GM21619 (cell line): ENCODE measurements around the gene EI24.

Experiments
- ATAC-seq: cut with Tn5 transposase; IDR thresholded peaks from one replicate; pipeline ENCODE4 v1.9.1; 2021; ENCODE audit not compliant: unreplicated experiment

The EI24 gene

DNA sequence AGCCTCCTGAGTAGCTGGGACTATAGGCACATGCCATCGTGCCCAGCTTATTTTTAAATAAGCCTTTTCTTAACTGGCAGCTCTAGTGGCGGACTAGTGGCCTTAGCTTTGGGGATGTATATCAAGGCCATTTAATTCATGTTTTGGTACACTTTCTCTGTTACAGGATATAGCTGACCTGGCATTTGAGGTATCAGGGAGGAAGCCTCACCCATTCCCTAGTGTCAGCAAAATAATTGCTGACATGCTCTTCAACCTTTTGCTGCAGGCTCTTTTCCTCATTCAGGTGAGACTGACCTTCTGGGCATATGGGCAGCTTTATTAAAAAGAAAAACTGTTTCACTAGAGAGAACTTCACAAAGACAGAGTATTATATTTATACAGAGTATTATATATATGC is 9.5 kb downstream of the EI24 start:
- ATAC-seq, result no peak

DNA sequence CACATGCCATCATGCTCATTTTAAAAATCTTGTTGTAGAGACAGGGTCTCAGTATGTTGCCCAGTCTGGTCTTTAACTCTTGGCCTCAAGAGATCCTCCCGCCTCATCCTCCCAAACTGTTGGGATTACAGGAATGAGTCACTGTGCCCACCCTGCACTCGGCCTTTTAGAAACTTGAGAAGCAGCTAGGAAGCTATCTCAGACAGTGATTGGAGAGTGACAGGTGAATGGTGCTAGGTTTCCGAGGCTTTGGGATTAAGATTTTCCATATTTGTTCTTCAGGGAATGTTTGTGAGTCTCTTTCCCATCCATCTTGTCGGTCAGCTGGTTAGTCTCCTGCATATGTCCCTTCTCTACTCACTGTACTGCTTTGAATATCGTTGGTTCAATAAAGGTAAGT is 10.5 kb downstream of the EI24 start:
- no peak for ATAC-seq

DNA sequence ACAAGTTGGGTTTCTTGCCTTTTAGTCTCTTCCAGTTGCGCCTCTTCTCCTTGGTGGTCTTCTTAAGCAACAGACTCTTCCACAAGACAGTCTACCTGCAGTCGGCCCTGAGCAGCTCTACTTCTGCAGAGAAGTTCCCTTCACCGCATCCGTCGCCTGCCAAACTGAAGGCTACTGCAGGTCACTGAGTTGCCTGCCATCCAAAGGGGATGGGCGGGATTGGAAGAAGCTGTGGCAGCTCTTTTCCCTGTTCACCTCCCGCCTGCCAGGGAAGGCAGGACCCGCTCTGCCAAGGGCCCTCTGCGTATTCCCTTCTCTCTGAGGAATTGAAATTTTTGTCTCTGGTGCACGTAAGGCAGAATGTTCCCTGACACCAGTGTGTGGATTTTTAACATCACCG is 14.2 kb downstream of the EI24 start:
- no peak for ATAC-seq

DNA sequence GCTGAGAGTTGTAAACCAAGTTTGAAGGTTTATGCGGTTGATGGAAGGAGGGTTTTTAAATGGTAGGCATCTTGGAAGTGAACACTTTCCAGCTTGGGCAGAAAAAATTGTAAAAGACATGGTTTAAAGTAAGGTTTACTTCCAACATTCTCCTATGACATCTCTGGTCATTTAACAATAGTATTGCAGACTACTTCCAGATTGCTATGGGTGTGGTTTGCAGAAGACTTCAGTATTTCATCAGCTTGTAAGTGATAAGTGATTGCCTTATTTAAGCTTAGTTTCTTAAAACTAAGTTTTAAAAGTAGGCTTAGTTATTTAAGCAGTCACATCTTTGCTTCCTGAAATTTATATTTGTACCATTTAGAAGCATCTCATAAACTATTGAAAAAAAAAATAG is 16.2 kb downstream of the EI24 start:
- ATAC-seq, result no peak

DNA sequence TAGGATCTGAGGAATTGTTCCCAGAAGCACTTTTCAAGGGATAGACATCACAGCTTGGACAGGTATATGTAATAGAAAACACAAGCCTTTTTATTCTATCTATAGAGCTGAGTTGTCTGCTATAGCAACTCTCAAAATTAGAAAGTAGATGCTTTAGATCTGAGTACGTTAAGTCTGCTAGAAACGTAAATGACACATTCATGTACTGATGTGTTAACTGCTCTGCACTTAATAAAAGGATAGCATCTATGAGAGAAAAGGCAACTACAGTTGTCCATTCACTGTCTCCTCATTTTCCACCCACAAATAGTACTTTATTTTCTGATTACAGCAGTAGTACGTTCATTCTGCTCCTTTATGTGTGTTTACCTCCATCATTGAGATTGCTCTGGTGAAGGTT is 17.3 kb downstream of the EI24 start:
- no peak for ATAC-seq

DNA sequence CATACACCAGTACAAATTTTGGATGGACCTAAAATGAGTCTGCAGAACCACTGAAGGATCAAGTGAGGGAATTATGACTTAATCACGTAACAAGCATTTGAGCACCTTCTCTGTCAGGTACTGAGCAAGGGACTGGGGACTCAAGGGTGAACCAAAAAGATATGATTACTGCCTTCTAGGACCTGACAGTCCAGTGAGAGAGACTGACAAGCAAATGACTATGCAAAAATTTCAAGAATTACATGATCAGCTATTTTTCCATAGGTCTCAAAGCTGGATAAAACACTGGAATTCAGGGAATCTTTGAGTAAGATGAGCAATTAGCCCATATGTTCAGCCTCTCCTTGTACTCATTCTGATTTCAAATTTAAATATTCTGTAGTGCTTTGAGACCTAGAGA is 18.2 kb downstream of the EI24 start:
- no peak for ATAC-seq

DNA sequence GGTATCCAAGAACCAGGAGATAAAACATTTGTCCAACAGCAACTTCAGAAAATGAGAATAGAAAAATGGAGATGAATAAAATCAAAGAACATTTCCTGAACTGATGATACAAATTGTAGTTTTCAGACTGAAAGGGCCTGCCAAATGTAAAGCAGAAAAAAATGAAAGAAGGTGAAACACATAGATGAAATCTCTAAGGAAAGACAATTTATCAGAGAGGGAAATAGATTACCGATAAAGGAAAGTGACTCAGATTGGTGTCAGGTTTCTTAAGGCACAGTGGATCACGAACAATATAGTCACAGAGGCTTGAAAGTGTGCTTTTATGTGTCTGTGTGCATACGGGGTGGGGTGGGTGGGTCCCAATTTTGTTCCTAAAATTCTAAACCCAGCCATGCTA is 19.2 kb downstream of the EI24 start:
- ATAC-seq, result no peak

DNA sequence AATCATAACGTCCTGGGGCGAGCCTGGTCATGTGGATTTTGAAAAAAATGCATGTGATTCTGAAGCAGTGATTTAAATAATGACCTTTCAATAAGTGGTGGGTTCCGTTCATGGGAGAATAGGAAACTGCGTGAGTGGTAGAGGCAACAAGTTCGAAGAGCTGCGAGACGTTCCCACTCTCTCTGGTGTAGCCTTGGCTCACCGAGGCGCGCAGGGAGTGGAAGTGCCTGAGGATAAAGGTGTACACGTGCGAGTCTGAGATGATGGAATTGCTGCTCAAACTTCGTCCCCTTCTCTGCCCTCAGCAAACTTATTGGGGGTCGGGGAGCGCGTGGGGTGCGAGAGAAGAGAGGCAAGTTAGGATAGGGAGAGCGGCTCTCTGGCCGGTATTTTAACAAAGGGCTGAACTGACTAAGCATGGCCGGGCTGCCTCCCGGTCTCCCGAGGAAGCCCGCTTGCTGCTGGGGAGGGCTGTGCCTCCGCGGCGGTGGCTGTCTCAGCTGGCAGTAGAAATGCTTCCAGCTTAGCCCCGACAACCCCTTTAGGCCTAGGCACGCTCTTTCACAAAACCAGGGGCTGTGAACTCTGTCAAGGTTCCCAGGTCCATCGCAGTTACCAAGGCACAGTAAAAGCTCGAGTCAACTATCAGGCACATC is 22.5 kb downstream of the EI24 start:
- peak; percentile 18 for ATAC-seq

DNA sequence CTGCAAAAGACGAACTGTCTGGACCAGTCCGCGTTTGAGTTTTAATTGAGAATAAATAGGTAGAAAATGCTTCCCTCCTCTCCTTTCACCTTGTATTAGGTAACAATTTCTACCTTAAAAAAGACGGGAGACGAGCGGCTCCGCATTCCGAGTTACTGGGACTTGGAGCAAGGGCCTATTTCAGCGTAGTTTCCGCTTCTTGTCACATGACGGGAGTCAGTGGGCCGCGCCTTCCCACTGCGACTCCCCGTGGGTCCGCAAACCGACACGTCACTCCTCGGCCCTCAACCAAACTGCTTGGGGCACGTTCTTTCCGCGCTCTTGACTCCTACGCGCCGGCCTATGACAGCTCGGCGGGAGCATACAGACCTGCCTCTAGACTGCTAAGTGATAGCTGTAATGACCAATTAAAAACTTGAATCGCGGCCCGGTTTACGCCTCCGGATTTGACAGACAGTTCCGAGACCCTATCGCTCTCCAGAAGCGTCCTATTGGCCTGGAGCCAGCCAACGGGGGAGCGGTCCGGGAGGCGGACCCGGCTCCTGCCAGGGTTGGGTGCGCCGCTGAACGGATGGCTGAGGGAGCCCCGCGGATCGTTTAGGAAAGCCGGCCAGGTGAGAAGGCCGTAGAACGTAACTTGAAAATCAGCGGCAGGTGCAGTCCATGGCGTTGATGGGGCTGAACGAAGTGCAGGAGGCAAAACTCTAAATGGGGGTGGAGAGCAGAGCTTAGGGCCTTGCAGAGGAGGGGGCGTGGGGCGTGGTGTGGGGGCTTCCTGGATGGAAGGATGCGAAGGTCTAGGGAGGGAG is 23.2 kb downstream of the EI24 start, which contains the start of gene STT3A:
TSS of gene STT3A (plus strand) at position 548 of the 809 bp plus-strand sequence. CDS start 3,064 bp downstream, outside the sequence.
- peak; percentile 98 for ATAC-seq

DNA sequence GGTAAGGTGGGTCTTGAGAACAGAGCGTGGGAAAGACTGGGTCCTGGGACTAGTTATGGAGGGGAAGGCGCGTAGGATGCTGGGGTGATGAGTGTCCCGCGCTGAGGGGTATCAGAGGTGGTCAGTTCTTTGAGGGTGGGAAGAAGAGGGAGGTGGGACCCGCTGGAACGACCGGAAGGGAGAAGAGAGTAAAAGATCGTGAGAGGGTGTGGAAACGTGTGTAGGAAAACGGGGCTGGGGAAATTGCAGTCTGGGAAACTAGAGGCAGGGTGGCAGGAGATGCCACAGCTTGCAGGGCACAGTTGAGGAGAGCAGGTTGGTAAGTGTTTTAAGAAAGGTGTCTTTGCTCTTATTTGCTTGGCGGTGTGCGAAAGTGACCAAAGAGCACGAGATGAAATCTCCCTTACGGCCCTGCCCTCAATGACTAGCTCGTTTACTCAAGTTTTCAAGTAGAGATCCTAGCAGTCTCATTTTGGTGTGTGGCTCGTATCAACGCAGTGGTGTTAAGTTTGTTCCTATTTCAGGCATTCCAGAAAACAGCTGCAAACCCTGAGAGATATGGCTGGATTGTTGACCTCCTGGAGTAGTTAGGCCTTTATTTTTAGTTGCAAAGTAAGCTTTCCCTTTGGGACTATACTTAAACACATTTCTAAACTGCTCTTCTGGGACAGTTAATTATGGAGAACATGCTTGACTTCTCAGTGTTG is 24.0 kb downstream of the EI24 start:
- no peak for ATAC-seq

DNA sequence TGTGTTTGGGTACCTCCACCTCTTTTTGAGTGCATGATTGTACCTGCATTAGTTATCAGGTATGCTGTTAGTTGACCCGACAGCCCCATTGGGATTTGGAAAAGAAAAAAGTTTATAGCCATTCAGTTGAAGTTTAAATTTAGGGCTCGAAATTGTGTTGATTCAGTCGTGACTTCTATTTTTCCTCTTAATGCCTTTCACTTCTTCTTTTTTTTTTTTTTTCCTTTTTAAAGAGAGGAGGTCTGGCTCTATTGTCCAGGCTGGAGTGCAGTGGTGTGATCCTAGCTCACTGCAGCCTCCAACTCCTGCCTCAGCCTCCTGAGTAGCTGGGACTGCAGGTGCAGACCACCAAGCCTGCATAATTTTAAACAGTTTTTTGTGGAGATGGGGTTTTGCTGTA is 25.7 kb downstream of the EI24 start:
- no peak for ATAC-seq

DNA sequence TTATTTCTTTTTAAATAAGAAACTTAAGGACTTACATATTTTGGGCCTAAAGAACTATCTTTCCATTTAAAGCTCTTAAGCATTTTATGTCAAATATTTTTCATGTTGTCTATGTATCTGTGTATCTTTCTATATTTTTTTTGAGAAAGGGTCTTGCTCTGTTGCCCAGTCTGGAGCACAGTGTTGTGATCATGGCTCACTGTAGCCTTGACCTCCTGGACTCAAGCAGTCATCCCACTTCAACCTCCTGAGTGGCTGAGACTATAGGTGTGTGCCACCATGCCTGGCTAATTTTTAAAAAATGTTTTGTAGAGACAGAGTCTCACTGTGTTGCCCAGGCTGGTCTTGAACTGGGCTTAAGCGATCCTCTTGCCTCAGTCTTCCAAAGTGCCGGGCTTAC is 31.4 kb downstream of the EI24 start:
- no peak for ATAC-seq

DNA sequence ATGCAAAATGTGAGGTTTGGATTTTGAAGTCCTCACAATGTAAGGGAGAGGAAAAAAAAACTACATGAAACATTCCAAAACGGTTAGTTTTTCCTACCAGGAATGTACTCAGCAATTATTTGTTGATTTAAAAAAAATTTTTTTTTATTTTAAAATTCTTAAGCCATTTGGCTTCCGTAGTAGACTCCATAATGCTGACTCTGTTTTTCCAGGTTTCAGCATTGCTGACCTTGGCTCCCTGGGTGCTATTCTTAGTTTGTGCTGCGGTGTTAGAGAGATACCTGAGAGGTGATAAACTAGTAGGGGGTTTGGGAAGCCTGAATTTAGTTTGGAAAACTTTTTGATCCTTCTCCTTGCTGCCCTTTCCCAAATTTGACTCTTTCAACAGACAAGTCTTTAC is 33.9 kb downstream of the EI24 start:
- ATAC-seq, result no peak

DNA sequence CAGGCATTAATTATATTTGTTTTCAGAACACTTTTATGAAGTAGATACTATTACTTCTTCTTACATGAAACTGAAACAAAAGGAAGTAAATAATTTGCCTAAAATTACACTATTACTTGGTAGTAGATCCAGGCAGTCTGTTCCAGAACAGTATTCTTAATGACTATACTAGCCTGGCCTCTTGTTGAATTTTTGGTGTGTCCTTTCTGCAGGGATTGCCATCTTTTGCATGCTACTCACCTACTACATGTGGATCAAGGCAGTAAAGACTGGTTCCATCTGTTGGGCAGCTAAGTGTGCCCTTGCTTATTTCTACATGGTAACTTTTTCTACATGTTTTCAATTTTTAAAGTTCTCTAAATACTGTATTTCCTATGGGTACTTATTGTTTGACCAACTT is 36.1 kb downstream of the EI24 start:
- ATAC-seq, result no peak

DNA sequence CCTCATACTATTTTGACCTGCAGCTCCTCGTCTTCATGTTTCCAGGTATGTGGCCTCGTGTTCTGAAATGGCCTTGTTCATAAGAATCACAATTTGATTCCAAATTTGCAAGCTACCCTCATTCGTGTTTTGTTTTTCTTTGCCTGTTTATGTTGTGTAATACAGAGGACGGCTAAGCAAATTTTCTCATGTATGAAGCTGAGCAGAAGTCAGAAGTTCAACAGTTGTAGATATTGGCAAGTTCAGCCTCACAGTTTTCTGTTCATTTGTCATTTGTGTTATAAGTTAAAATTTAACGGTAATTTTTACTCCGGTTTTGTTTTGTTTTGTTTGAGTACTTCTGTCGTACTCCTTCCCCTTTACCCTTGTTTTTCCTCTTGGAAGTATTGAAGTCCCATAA is 40.3 kb downstream of the EI24 start:
- ATAC-seq, result no peak

DNA sequence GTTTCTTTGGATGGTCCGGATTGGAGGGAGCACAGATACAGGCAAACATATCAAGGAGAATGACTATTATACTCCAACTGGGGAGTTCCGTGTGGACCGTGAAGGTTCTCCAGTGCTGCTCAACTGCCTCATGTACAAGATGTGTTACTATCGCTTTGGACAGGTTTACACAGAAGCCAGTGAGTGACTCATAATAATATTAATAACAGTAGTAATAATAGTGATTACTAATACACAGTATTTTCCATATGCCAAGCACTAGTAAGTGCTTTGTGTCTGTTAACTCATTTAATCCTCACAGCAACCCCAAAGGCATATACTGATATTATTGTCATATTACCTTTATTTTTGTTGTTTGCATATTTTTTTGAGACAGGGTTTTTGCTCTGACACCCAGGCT is 49.1 kb downstream of the EI24 start:
- no peak for ATAC-seq

DNA sequence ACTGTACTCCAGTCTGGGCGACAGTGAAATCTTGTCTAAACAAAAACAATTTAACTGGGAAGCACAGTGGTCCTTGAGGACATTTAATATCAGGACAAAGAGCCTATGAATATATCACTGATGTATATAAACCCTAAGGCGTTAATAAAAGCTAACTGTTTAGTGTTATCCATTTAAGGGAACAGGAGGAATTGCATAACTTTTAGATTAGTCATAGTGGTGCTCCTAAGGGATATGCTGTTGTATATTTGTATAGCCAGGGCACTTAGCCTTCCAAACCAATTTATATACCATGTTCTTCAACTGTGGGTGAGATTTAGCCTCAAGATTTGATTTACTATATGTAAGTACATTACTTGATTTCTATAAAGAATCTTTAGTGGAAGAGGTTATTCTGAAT is 52.7 kb downstream of the EI24 start:
- ATAC-seq, result no peak

DNA sequence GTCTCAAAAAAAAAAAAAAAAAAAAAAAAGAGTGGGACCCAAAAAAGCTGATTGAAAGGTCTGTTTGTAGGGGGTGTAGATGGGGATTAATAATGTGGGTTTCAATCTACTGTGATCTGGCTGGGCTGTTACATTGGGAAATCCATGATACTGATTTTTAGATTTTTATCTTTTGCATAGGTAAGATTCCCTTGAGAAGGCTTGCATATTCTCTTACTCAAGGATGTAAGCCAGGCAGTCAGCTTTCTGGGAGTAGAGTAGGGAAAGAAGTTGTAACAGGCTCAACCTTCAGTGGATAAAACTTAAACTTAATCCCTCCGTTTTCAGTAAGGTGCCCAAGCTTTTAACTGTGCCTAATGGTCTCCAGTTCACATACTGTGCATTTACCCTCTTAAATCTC is 53.8 kb downstream of the EI24 start:
- ATAC-seq, result no peak

DNA sequence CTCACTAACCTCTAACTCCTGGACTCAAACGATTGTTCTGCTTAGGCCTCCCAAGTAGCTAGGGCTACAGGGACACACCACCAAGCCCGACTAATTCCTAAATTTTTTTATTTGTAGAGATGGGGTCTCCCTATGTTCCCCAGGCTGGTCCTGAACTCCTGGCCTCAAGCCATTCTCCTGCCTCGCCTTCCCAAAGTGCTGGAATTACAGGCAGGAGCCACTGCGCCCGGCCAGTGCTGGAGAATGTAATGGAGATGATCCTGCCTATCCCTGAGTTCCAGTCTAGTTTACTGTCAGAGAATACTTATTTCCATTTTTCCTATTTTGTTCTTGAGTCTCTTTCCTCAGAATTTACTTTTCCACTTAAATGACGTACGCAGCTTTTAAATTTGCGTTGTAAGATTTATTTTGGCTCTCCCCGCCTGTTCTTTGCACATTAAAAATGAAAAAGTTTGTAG is 55.5 kb downstream of the EI24 start, which contains the start of gene CHEK1:
TSS of gene CHEK1 (plus strand) at position 408 of the 458 bp plus-strand sequence. CDS start 1,606 bp downstream, outside the sequence.
- no peak for ATAC-seq

DNA sequence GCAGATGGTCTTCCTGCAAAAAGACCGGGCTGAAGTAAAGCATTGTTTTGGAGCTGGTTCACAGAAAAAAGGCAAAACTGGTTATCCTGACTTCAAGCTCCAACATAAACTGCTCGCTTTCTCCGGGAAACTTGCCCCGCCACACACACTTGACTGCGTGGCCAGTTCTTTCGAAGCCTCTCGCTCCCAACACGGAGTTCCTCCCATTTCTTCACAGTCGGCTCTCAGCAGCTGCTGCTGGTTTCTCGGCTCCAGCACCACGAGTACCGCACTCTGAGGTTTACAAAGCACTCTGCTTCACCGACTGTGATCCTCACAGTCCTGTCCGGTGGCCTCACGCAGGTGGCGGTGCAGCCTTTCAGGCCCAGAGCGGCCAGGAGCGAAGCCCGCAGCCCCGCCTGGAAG is 56.0 kb downstream of the EI24 start:
- no peak for ATAC-seq

DNA sequence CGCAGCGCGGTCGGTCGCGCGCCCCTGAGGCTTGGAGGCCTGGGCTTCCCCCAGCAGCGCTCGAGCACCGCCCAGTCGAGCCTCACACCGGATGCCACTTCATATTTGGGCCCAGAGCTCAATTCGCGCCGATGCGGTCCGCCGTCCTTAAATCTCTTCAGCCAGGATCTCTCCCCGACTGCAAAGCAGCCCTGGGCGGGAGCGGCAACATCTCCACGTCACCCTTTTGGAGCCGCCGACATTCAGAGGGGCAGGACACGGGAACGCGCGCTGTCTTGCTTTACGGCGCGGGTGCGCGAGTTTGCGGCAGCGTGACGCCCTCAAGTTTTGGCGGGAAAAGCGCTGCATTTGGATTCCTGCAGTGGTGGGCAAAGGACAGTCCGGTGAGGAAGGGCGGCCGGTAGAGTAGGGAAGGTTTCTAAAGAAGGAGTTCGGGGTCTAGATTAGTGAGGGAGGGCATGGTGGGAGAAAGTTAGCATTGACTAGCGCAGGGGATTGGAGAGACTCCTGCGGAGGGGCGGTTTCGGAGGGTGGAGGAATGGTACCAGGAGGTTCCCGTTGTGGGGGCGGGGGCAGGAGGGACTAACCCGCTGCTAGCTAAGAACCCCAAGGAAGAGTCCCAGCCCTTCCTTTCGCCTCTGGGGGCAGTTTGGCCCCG is 56.5 kb downstream of the EI24 start:
- peak; percentile 84 for ATAC-seq
